H1 (cell line): ENCODE data around the gene ALDOC. TPM values are rescaled to one million over a fixed set of nuclear protein-coding genes. Genes with fewer than 3 reads are reported as not detected.

Experiments used
- CTCF ChIA-PET: fragments of 300-600 bp; sonication (Branson Sonifier 250); formaldehyde crosslinking; loops from one replicate; lab custom pipeline; 2021; ENCODE audit not compliant: partially characterized antibody; lab: Charles Lee
- POLR2A ChIA-PET: fragments of 300-600 bp; sonication (Branson Sonifier 250); formaldehyde crosslinking; loops from one replicate; lab custom pipeline; 2021; ENCODE audit warnings: inconsistent platforms; ENCODE audit not compliant: partially characterized antibody; lab: Charles Lee
- DNase-seq, 2 experiments: peaks; one replicate each; pipeline versions ENCODE4 v3.0.0 to v3.0.0-alpha.2; 2010 to 2022; ENCODE audit warnings: low spot score in 2 of 2, low read depth in 1 of 2, mixed read lengths in 1 of 2
- FAIRE-seq: peaks from 2 replicates; lab custom pipeline; 2011; peaks lifted over from hg19 to GRCh38; lab: Jason Lieb, UNC
- H2AFZ ChIP-seq: 2 replicates; pipeline ENCODE4 v1.8.1; 2012; ENCODE audit warnings: low read length, inconsistent platforms
- H2AK5ac ChIP-seq: 2 replicates; pipeline ENCODE4 v1.6.1; 2013; ENCODE audit warnings: low read depth, low read length
- H2BK120ac ChIP-seq: replicated peaks from 2 replicates; pipeline ENCODE3; 2013; ENCODE audit warnings: low read depth, low read length, inconsistent platforms
- H2BK12ac ChIP-seq: 2 replicates; pipeline ENCODE4 v1.6.1; 2013; ENCODE audit warnings: low read depth, low read length
- H2BK15ac ChIP-seq: 2 replicates; pipeline ENCODE4 v1.6.1; 2013; ENCODE audit warnings: low read length
- H2BK20ac ChIP-seq: 2 replicates; pipeline ENCODE4 v1.6.1; 2013; ENCODE audit warnings: low read length
- H2BK5ac ChIP-seq: 2 replicates; pipeline ENCODE4 v1.6.1; 2013; ENCODE audit warnings: low read depth, low read length
- H3K14ac ChIP-seq: 2 replicates; pipeline ENCODE4 v1.6.1; 2013; ENCODE audit warnings: inconsistent platforms; ENCODE audit not compliant: insufficient read length
- H3K18ac ChIP-seq: 2 replicates; pipeline ENCODE4 v1.6.1; 2013; ENCODE audit warnings: low read length; ENCODE audit errors: extremely low read depth
- H3K23ac ChIP-seq: 2 replicates; pipeline ENCODE4 v1.6.1; 2013; ENCODE audit warnings: inconsistent platforms; ENCODE audit not compliant: insufficient read length
- H3K23me2 ChIP-seq: 2 replicates; pipeline ENCODE4 v1.6.1; 2013; ENCODE audit warnings: low read depth, low read length
- H3K27ac ChIP-seq: 2 replicates; pipeline ENCODE4 v1.6.1; 2011; ENCODE audit warnings: low read depth, low read length, inconsistent platforms
- H3K27me3 ChIP-seq, 4 experiments: replicated peaks in 1 of 4; 1 replicate in 1 of 4; 2 replicates in 3 of 4; pipeline versions ENCODE4 v1.6.1 to v1.8.1; 2011 to 2013; ENCODE audit warnings: low read length in 3 of 4, mild to moderate bottlenecking in 3 of 4, inconsistent platforms in 2 of 4, mixed read lengths in 2 of 4, moderate library complexity in 1 of 4; ENCODE audit not compliant: control insufficient read depth in 3 of 4, insufficient read depth in 3 of 4; ENCODE audit errors: extremely low read depth in 1 of 4
- H3K36me3 ChIP-seq, 4 experiments: 2 replicates each; pipeline versions ENCODE4 v1.6.1 to v1.8.1; 2011 to 2013; ENCODE audit warnings: mild to moderate bottlenecking in 4 of 4, low read length in 3 of 4, moderate library complexity in 2 of 4, control low read depth in 1 of 4, inconsistent platforms in 1 of 4; ENCODE audit not compliant: insufficient read depth in 4 of 4, control insufficient read depth in 2 of 4
- H3K4ac ChIP-seq: replicated peaks from 2 replicates; pipeline ENCODE3; 2013; ENCODE audit warnings: low read length, low read depth, mixed read lengths, inconsistent platforms; ENCODE audit not compliant: insufficient read length
- H3K4me1 ChIP-seq, 4 experiments: replicated peaks in 1 of 4; 1 replicate in 1 of 4; 2 replicates in 3 of 4; pipeline versions ENCODE4 v1.6.1 to v1.8.1; 2011 to 2013; ENCODE audit warnings: low read length in 3 of 4, inconsistent platforms in 2 of 4, mixed read lengths in 1 of 4; ENCODE audit not compliant: insufficient read depth in 4 of 4, control insufficient read depth in 3 of 4
- H3K4me2 ChIP-seq, 2 experiments: 2 replicates each; pipeline versions ENCODE4 v1.6.1 to v1.8.1; 2011 to 2013; ENCODE audit warnings: low read depth in 2 of 2, low read length in 2 of 2, control low read depth in 1 of 2, inconsistent platforms in 1 of 2, mild to moderate bottlenecking in 1 of 2; ENCODE audit not compliant: insufficient read depth in 1 of 2
- H3K4me3 ChIP-seq, 4 experiments: fragments of 200-600, 300-600 bp in 1 of 4; sonication (generic), shearing (Covaris generic), sonication (Bioruptor Twin) in 1 of 4; 2 replicates each; pipeline versions ENCODE4 v1.5.1 to v1.8.1; 2011 to 2016; ENCODE audit warnings: low read length in 4 of 4, low read depth in 3 of 4, control low read depth in 2 of 4, inconsistent platforms in 2 of 4, mild to moderate bottlenecking in 2 of 4, mixed read lengths in 1 of 4, moderate library complexity in 1 of 4; ENCODE audit not compliant: insufficient read depth in 2 of 4; ENCODE audit errors: extremely low read depth in 1 of 4
- H3K56ac ChIP-seq: replicated peaks from 2 replicates; pipeline ENCODE3; 2013; ENCODE audit warnings: low read depth, mild to moderate bottlenecking, mixed read lengths, low read length, inconsistent platforms; ENCODE audit not compliant: insufficient read length
- H3K79me1 ChIP-seq: 2 replicates; pipeline ENCODE4 v1.6.1; 2013; ENCODE audit warnings: low read depth, low read length, control low read depth
- H3K79me2 ChIP-seq, 2 experiments: 2 replicates each; pipeline versions ENCODE4 v1.6.1 to v1.8.1; 2012 to 2013; ENCODE audit warnings: low read length in 2 of 2, mild to moderate bottlenecking in 2 of 2, inconsistent platforms in 1 of 2; ENCODE audit not compliant: insufficient read depth in 2 of 2, control insufficient read depth in 1 of 2
- H3K9ac ChIP-seq, 4 experiments: replicated peaks in 1 of 4; 1 replicate in 1 of 4; 2 replicates in 3 of 4; pipeline versions ENCODE4 v1.6.1 to v1.8.1; 2011 to 2013; ENCODE audit warnings: low read depth in 3 of 4, low read length in 3 of 4, control low read depth in 2 of 4, mild to moderate bottlenecking in 2 of 4, moderate library complexity in 2 of 4, inconsistent platforms in 1 of 4; ENCODE audit errors: extremely low read depth in 1 of 4
- H3K9me3 ChIP-seq, 2 experiments: 2 replicates each; pipeline versions ENCODE4 v1.6.1 to v1.8.1; 2012 to 2013; ENCODE audit warnings: mild to moderate bottlenecking in 2 of 2, moderate library complexity in 2 of 2, control low read depth in 1 of 2, inconsistent platforms in 1 of 2, low read depth in 1 of 2, low read length in 1 of 2, mixed read lengths in 1 of 2; ENCODE audit not compliant: insufficient read depth in 2 of 2
- H4K20me1 ChIP-seq, 2 experiments: replicated peaks in 1 of 2; 2 replicates each; pipeline versions ENCODE3 to v1.8.1; 2011 to 2013; ENCODE audit warnings: inconsistent platforms in 2 of 2, low read length in 2 of 2, mild to moderate bottlenecking in 1 of 2; ENCODE audit not compliant: insufficient read depth in 2 of 2, control insufficient read depth in 1 of 2
- H4K5ac ChIP-seq: 2 replicates; pipeline ENCODE4 v1.6.1; 2013; ENCODE audit warnings: low read length, low read depth, mixed read lengths, inconsistent platforms; ENCODE audit not compliant: insufficient read length
- H4K8ac ChIP-seq: 2 replicates; pipeline ENCODE4 v1.8.0; 2013; ENCODE audit warnings: mild to moderate bottlenecking, moderate library complexity, low read length, inconsistent platforms; ENCODE audit not compliant: insufficient read depth; ENCODE audit errors: extremely low read depth
- H4K91ac ChIP-seq: replicated peaks from 2 replicates; pipeline ENCODE3; 2013; ENCODE audit warnings: low read length, mixed read lengths, inconsistent platforms; ENCODE audit not compliant: insufficient read length
- BCL11A ChIP-seq, 2 experiments: IDR thresholded peaks; one replicate each; pipeline ENCODE4 v1.6.1; 2011; ENCODE audit warnings: low read depth in 2 of 2, low read length in 2 of 2, mild to moderate bottlenecking in 2 of 2
- CBX8 ChIP-seq: fragments of 300-800, 300-1000 bp; sonication (generic); IDR thresholded peaks from 2 replicates; pipeline ENCODE4 v1.7.1; 2016; ENCODE audit warnings: low read depth, low read length, borderline replicate concordance
- FOSL1 ChIP-seq: IDR thresholded peaks from 2 replicates; pipeline ENCODE4 v1.6.1; 2011; ENCODE audit warnings: mild to moderate bottlenecking, low read depth, low read length, moderate library complexity; ENCODE audit not compliant: insufficient read depth
- KDM5A ChIP-seq: fragments of 200-600 bp; IDR thresholded peaks from 2 replicates; pipeline ENCODE4 v1.7.1; 2012; ENCODE audit warnings: mild to moderate bottlenecking, low read length, inconsistent platforms, mixed read lengths
- MAFK ChIP-seq: IDR thresholded peaks from 2 replicates; pipeline ENCODE4 v1.6.1; 2012; ENCODE audit warnings: low read depth, mild to moderate bottlenecking, improper control_type of control experiment, low read length
- SIN3A ChIP-seq, 2 experiments: IDR thresholded peaks in 1 of 2; conservative IDR thresholded peaks in 1 of 2; 2 replicates each; pipeline ENCODE4 v1.6.1; 2011 to 2012; ENCODE audit warnings: low read length in 2 of 2, improper control_type of control experiment in 1 of 2, low read depth in 1 of 2, mild to moderate bottlenecking in 1 of 2
- SIX5 ChIP-seq: IDR thresholded peaks from 2 replicates; pipeline ENCODE4 v1.6.1; 2011; ENCODE audit warnings: mild to moderate bottlenecking, low read depth, low read length
- ZNF274 ChIP-seq: IDR thresholded peaks from 2 replicates; pipeline ENCODE4 v1.7.0; 2012; ENCODE audit warnings: low read length, borderline replicate concordance; ENCODE audit errors: extremely low read depth
- WGBS, 2 experiments: shearing (Covaris generic) in 1 of 2; methylation state at CpG; one replicate each; pipeline versions ENCODE4 v1.1.6 to v1.1.7; 2013 to 2015; ENCODE audit warnings: low lambda C conversion rate in 2 of 2, mixed read lengths in 2 of 2, inconsistent platforms in 1 of 2, low coverage in 1 of 2, missing lambda C conversion rate in 1 of 2; ENCODE audit not compliant: insufficient replicate concordance in 2 of 2, insufficient coverage in 1 of 2, insufficient read length in 1 of 2; ENCODE audit errors: extremely low coverage in 1 of 2, missing lambda C conversion rate in 1 of 2; 5-methylcytosine and 5-hydroxymethylcytosine counted together
- polyA plus RNA-seq, 7 experiments: library from polyadenylated mRNA; depleted of rRNA in 3 of 7; stranded (reverse) in 5 of 7; unstranded in 2 of 7; fragments of >200 nt in 5 of 7; fragments of 200-250 nt in 2 of 7; gene quantifications; 1 replicate in 5 of 7; 2 replicates in 1 of 7; 4 replicates in 1 of 7; pipeline versions ENCODE4 v1.2.1 to v1.2.3, GENCODE V29; 2011 to 2013; ENCODE audit warnings: missing spikeins in 2 of 7, mixed read lengths in 2 of 7
- total RNA-seq: library from RNA; stranded (reverse); fragmentation: NEBNext Ultra II Directional; extraction: Animal tissue kit (Norgen Biotek cat#: 25700); gene quantifications from 2 replicates; pipeline ENCODE4 v1.2.1, GENCODE V29; 2021
- TF ChIP-seq, protein P1 (sequence below), 3 experiments: IDR thresholded peaks; 1 replicate in 2 of 3; 2 replicates in 1 of 3; pipeline versions ENCODE4 v1.5.1 to v1.6.1; 2011; ENCODE audit warnings: low read length in 3 of 3, mild to moderate bottlenecking in 3 of 3, inconsistent platforms in 2 of 3, low read depth in 1 of 3, moderate library complexity in 1 of 3; ENCODE audit not compliant: insufficient read depth in 1 of 3; ENCODE audit errors: control extremely low read depth in 1 of 3

Gene ALDOC
- total and polyA plus RNA-seq, 2 of the 8 experiments (the other 6 are each of a cell fraction or from before 2014, with no cell fraction given), result 51.6 to 103 TPM

DNA sequence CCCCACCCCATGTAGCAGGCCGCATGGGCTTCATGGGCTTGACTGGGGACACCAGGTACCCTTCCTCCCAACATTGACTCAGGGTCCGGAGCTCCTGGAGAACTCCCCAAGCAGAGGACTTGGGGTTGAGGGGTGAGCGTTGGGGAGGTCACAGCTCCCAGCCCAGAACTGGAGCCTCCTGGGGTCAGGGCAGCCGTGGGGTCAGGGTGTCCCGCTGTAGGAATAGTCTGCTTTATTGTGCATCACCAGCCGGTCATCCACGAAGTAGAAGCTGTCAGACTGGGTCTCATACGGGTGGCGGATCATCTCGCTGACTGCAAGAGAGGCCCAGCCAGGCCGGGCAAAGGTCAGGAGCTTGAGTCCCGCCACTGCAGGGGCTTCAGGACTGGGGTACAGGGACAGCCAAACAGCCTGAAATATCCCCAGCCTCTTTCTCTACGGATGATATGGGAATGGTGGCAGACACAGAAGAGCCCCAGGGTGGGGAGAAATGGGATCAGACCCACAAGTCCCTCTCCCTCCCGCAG lies 29.5 kb downstream of the ALDOC start:
- FAIRE-seq (no peak), DNase-seq (no peak)
- Histone ChIP-seq H2BK120ac (no peak overlapping the region), H2BK15ac (no peak overlapping the region), H4K91ac (no peak overlapping the region), H3K4me3 (no peak overlapping the region), H3K79me2 (peaks cover 0 to 10% of the 10 kb centered on the region in 2 experiments; a peak in 1 of 4 replicates), H2AK5ac (no peak overlapping the region), H2BK12ac (no peak overlapping the region), H3K23me2 (peaks cover 5% of the 10 kb centered on the region; the same call in 1 of the 2 replicates), H3K79me1 (peaks cover 7% of the 10 kb centered on the region), H3K9ac (no peak overlapping the region), H3K23ac (no peak overlapping the region), H2BK20ac (no peak overlapping the region), H3K9me3 (no peaks in the 10 kb centered on the region), H3K18ac (no peak overlapping the region), H3K4me2 (no peak overlapping the region), H3K27me3 (no peaks in the 10 kb centered on the region; a peak in 1 of 7 replicates), H3K36me3 (peaks cover 0 to 7% (median 2%) of the 10 kb centered on the region in 4 experiments; a peak in 3 of 8 replicates), H3K14ac (no peak overlapping the region), H2AFZ (no peak overlapping the region), H3K4me1 (peaks cover 0 to 12% (median 6%) of the 10 kb centered on the region in 4 experiments; a peak in 5 of 7 replicates), H4K8ac (no peak overlapping the region), H2BK5ac (no peak overlapping the region), H4K20me1 (peaks cover 2 to 12% of the 10 kb centered on the region in 2 experiments), H3K4ac (no peak overlapping the region), H4K5ac (no peak overlapping the region), H3K27ac (no peak overlapping the region), H3K56ac (no peak overlapping the region)
- ChIA-PET CTCF (interaction anchor here (0.7 to 18.4 kb wide), 20 partner anchors 10 to 923 kb away, joined by 3 to 547 read pairs (median 4); partner anchors contain the start of genes ALDOC, FOXN1, PIGS and VTN), POLR2A (interaction anchor here (1.0 to 1.8 kb wide), 4 partner anchors 29 to 50 kb away, joined by 3 to 5 read pairs (median 4); partner anchors contain the start of genes ALDOC and FOXN1)
- 85% methylated on average over 13 of the region's 14 CpGs; no CpG with 5 or more reads in 1 of the 2 experiments for WGBS, 2 experiments
- TF ChIP-seq KDM5A (no peak), FOSL1 (no peak), CBX8 (no peak), SIX5 (no peak), MAFK (no peak), ZNF274 (no peak), BCL11A (IDR thresholded peaks at IDR 0.05; ENCODE audit: low read depth in 2 of 2, low read length in 2 of 2) (no peak), SIN3A (conservative IDR thresholded peaks at IDR 0.05 in 1 of 2, IDR thresholded peaks at IDR 0.05 in 1 of 2; ENCODE audit: low read depth in 1 of 2, low read length in 2 of 2) (no peak)
- TF ChIP-seq, protein P1, sequence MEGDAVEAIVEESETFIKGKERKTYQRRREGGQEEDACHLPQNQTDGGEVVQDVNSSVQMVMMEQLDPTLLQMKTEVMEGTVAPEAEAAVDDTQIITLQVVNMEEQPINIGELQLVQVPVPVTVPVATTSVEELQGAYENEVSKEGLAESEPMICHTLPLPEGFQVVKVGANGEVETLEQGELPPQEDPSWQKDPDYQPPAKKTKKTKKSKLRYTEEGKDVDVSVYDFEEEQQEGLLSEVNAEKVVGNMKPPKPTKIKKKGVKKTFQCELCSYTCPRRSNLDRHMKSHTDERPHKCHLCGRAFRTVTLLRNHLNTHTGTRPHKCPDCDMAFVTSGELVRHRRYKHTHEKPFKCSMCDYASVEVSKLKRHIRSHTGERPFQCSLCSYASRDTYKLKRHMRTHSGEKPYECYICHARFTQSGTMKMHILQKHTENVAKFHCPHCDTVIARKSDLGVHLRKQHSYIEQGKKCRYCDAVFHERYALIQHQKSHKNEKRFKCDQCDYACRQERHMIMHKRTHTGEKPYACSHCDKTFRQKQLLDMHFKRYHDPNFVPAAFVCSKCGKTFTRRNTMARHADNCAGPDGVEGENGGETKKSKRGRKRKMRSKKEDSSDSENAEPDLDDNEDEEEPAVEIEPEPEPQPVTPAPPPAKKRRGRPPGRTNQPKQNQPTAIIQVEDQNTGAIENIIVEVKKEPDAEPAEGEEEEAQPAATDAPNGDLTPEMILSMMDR (IDR thresholded peaks at IDR 0.05; ENCODE audit: control extremely low read depth in 1 of 3, insufficient read depth in 1 of 3, low read depth in 1 of 3, low read length in 3 of 3), result no peak
